Mesenteric fat pad (tissue), 1 donor: Measurements from ENCODE around the gene COQ2. TPM values are rescaled to one million over a fixed set of nuclear protein-coding genes. Genes with fewer than 3 reads are reported as not detected.
A peak's percentile ranks its signal among the peaks of the same experiment; 100 is the strongest.
"Not testable (repeated sequence)": the region's sequence is repeated elsewhere in the genome, so short reads cannot be mapped to it uniquely, and the experiment has no call there.

Experiments
- DNase-seq: peaks from one replicate; pipeline ENCODE4 v3.0.0-alpha.2; 2020; ENCODE audit warnings: low spot score
- long read RNA-seq: library from polyadenylated mRNA; unstranded; transcript quantifications from one replicate; pipeline ENCODE4 v2.0.0, GENCODE V29; 2020
- total RNA-seq: library from RNA; stranded (reverse); fragmentation: NEBNext Ultra II Directional; extraction: Animal tissue kit (Norgen Biotek cat#: 25700); gene quantifications from one replicate; pipeline ENCODE4 v1.2.1, GENCODE V29; 2021
- donor health status: DM: yes; HTN: yes; CAD: no.

The COQ2 gene
- 10.3 TPM for total RNA-seq
- long read RNA-seq, transcript COQ2-206 (7 exons, 1,641 nt) = major isoform, 21 of 23 reads
- long read RNA-seq, partial matches to known transcripts = 0 of 23 reads
- long read RNA-seq, other reads (novel, unspliced or antisense) = 2 of 23 reads

DNA sequence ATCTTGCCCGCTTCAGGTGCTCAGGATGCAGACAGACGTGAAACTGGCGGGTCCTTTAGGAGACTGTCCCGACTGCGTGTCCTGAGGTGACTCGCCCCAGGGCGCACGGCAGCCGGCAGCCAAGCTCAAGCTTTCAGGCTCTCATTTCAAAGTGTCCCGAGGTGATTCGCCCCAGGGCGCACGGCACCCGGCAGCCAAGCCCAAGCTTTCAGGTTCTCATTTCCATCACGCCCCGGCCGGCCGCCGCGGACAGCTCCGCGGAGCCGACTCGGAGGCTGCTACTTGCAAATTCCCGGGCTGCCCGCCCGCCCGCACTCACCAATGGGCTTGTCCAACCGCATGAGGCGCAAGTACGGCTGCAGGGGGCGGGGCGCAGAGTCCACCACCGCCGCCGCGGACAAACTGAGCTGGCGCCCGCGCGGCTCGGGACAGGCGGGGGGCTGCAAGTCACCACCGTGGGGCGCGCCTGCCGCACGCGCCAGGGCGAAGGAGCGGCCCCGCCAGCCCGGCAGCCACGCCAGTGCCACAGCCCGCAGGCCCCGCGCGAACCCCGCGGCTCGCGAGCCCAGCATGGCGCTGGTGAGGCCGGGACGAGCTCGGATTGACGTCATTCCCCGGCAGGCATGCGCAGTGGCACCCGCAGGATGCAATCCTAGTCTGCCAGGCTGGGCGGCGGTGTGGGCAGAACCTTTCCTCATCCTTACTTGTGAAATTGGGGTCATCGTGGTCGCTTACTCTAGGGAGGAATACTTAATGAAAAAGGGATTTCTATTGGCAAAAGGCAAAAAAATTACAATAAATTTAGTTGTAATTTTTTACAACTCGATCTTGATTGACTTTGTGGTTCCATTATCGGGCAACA lies at the start of gene COQ2:
COQ2 (minus strand) TSS at position 606 of the 862 bp plus-strand sequence; CDS start at position 572, 34 bp downstream.
- DNase-seq = peak; percentile 99

DNA sequence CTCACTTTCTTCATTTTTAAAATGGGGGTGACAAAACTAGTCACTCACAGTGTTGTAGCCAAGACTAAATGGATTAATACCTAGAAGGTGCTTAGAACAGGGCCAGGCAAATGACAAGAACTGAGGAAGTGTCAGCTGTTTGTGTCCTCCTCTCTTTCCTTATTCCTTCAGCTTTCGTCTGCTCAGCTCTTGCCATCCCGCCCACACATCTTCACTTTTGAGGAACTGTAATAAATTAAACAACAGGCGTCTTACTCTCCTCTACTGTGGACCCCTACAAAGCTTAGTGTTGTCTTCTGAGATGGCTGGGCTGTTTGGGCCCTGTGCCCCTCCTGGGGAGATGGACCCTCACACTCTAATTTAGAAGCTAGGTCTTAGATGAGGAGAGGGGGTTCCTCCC lies 47.4 kb upstream of the COQ2 start:
- DNase-seq = no peak

GRCh38 chr4:83329521-83330110 lies 45.0 kb upstream of the COQ2 start:
- DNase-seq = no peak

DNA sequence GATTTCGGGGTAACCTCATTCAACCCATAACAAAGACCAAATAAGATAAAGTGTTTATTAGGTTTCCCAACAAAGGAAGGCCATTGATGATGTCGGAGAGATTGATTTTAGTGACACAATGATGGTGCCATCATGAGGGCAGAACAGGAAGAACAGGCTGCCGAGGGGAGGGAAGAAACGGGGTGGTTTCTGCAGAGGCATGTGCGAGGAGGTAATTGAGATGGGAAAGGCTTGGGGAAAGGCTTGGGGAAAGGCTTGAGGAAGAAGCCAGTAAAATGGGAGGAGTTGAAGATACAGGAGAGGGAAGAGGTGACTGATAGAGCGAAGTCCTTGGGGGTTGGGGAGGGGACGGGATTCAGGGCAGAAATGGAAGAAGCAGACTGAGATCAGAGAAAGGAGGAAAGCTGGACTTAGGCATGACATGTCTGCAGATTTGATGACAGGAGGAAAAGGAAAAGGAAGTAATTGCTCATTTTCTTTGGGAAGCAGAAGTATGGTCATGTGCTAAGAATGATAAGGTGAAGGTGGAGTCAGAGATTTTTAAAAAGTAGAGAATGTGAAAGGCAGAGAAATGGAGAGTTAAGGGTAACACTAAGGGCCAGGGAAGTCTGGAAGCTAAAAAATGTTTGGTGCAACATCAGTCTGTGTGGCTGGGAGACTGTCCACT lies 44.1 kb upstream of the COQ2 start:
- DNase-seq = no peak

DNA sequence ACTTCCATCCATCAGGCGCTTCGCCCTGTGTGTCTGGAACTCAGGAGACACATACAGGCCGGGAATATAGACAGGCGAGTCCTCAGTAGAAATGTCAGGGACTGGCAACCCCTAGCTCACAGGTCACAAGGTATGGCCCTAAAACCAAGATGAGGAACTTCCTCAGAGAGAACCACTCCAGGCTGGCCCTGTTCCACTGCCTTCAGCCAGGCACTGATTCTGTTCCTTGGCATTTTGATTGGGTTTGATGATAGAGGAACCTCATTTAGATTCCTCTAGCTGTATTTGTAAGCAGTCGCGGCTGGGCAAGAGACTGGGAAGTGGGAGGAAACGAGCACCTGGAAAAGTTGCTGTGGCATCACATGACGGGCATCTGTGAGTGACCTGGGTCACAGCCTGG lies 41.9 kb upstream of the COQ2 start:
- no peak for DNase-seq

DNA sequence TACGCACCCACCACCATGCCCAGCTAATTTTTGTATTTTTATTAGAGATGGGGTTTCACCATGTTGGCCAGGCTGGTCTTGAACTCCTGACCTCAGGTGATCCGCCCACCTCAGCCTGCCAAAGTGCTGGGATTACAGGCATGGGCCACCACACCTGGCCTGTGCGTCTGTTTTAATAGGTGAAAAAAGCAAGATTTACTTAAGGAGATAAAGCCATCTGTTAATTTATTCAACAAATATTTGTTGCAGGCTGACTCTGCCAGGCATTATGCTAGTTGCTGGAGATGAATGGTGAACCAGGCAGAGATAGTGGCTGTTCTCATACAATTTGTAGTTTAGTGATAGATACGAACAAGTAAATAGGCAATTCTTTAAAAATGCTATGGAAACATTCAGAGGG lies 40.7 kb upstream of the COQ2 start:
- DNase-seq = not testable (repeated sequence)

- DNase-seq = no peak
Measured at GRCh38 chr4:83323136-83323535, 38.5 kb upstream of the COQ2 start.

DNA sequence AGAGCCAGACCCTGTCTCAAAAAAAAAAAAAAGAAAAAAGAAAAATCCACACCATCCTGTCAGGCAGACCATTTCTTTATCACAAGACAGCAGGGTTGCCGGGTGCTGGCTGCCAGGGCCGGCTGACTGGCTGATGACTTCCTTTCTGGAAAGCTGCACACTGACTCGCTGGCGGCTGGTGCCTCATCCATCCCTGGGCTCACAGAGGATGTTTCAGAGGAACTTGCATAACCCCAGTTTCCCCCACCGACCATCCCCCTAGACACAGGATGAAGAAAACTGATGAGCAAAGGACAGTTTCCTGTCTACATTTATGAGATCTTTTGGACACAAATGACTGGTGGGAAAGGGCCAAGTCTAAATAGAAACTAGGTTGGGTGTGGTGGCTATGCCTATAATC lies 36.0 kb upstream of the COQ2 start:
- DNase-seq = peak; percentile 90

GRCh38 chr4:83318666-83319065 lies 34.1 kb upstream of the COQ2 start:
- DNase-seq = no peak

DNA sequence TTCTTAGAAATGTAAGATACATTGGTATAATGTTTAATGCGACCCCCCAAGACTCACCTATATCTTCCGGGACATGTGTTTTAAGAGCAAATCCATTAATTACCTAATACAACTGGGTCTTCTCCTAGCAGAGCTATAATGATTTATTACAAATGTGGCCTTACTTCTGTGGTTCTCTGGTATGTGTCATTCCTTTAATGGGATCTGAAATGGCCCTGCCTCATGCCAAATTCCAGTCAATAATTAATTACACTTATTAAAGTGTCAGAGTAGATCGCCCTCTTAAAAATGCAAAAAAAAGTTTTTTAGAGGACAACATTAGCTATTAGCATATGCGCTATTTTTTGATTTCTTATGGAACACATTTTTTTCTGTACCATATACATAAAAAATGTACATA lies 33.1 kb upstream of the COQ2 start:
- DNase-seq = no peak

DNA sequence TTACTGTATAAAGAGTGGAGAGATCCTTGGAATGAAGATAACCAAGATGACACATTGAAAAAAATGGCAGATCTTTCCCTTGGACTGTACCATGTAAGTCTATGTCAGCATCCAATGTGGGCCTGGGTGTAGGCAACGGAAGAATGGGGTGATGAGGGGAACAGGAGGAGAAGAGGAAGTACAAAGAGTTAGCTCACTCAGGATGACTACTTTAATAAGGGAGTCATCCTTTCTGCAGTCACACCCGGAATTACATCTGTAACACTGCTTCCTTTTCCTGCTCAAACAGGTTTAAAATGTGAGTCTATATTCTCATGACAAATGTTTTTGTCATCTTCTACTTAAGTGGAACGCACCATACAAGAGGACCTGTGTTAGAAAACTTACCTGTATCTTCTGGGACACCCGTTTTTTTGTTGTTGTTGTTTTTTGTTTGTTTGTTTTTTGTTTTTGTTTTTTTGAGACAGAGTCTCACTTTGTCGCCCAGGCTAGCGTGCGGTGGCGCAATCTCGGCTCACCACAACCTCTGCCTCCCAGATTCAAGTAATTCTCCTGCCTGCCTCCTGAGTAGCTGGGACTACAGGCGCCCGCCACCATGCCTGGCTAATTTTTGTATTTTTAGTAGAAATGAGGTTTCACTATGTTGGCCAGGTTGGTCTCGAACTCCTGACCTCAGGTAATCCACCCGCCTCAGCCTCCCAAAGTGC lies 32.0 kb upstream of the COQ2 start:
- DNase-seq = no peak

GRCh38 chr4:83315341-83315870 lies 30.8 kb upstream of the COQ2 start:
- no peak for DNase-seq

DNA sequence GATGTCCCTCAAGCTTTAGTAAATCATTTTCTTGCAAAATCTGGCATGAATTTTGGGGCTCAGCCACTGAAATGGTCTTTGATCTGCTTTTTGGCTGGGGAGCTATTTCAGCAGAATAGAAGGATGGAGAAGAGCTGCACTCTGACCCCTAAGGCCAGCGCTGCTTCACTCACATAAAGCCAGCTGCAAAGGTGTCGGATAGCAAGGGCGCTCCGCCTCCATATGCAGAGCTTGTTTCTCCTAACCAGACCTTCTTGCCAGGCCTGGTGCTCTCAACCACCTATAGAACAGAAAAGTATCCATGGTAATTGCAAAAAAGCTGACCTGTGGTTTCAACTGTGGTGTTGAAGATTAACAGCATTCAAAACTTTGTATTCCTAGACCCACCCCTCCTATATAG lies 24.1 kb upstream of the COQ2 start:
- no peak for DNase-seq

DNA sequence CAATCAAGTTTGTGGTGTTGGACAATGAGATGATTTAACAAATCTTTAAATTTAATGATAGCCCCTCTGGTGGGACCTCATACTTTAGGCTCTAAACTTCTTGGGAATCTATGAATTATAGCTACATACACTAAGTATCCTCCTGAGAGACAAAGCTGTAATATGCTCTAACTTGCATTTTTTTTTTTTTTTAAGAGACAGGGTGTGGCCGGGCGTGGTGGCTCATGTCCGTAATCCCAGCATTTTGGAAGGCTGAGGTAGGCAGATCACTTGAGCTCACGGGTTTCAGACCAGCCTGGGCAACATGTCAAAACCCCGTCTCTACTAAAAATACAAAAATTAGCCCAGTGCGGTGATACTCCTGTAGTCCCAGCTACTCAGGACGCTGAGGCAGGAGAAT lies 23.3 kb upstream of the COQ2 start:
- DNase-seq = no peak

DNA sequence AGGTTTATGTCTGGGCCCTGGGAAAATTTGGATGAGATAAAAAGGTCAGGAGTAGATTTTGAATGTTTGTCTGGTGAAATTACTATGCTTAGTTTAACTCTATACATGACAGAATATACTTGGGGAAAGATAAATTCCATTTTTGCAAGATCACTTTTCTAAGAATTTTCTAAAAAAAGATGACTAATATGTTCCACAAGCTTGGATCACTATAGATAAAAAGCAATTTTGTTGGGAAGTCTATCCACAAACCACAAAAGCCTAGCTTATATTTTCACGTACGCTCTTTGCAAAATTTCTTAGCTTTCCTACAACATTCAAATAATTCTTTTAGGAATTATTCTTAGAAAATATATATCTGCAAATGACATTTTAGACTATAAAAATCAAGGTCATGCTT lies 20.6 kb upstream of the COQ2 start:
- DNase-seq = no peak

DNA sequence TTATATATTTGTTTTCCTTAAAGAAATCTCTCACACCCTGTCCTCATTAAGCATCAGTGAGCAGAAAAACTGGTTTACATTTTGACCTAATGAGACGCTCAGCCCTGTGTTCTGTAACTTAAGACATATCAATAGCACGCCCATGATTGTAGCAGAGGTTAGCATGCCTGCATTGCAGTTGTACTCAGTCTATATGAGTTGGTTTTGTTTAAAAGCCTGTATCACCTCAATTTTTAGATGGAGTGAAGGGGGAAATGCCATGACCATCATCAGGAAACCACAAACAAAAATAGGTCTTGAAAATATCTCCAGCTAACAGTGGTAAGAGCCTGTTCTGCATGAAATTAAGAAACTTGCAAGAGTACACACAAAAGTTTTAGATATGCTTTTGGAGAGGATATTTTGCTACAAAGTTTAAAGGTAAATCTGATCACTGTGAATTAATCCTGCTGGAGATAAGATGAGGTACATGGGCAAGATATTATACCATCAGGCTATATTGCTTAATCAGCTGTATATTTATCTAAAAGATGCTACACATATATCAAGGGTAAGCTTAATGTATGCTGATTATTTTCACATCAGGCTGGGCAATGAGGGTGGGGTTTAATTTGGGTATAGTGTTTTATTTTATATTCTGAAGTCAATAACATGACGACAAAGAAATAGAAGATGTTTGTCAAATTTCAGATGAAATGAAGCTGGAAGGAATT lies 13.1 kb upstream of the COQ2 start:
- no peak for DNase-seq

DNA sequence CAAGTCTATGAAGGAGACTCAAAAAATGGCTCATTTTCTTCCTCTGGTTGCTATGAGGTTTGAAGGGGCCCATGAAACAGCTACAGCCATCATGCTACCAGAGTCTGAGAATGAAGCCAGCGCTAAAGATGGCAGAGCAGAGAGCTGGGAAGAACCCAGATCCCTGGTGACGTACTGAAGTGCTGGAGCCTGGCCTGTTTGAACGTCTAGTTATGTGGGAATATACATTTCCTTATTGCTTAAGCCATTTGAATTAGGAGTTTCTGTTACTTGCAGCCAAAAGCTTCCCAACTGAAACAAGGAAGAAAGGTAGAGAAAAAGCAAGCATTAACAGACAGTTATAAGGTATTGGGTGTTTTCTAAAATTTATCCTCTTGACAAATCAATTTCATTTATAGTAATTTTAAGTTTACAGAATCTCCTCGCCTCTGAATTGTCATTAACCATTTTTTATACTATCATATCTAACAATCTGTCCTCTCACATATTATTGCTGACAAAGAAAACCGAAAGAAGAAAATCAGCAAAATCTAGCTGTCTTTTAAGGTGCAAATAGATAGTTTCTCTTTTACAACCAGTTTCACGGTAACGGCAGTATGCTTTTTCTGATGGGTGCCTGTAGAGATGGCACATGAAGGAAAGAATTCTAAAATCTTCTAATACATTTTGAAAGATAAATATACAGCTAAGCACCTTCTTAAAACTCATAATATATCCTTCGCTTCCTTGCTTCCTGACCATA lies 8.9 kb upstream of the COQ2 start:
- DNase-seq = no peak

- DNase-seq = not testable (repeated sequence)
Measured at GRCh38 chr4:83290059-83290774, 5.6 kb upstream of the COQ2 start.

DNA sequence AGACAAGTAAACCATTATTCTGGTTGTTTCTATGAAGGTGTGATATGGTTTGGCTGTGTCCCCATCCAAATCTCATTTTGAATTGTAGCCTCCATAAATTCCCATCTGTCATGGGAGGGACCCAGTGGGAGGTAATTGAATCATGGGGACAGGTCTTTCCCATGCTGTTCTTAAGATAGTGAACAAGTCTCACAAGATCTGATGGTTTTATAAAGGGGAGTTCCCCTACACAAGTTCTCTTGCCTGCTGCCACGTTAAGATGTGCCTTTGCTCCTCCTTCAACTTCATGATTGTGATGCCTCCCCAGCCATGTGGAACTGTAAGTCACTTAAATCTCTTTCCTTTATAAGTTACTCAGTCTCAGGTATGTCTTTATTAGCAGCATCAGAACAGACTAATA lies 3.8 kb upstream of the COQ2 start:
- DNase-seq = not testable (repeated sequence)
